ENCODE data around the gene GCM1.

The GCM1 gene

DNA sequence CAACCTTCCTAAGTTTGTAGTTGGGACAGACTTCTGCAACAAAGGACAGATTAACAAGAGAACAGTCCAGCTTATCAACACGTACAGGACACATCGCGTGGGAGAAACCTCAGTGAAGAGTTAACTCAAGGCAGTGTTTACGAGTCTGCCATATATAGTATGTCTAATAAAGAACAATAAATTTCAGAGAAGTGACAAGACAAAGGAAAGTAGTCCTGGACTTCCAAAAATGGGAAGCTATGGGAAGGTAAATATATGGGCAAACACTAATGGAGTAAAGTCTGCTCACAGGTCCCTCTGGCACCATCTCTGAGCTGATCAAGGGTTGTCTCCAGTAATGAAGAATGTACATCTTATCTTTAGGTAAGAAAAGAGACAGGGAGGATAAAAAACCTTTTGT, 34.9 kb downstream of the GCM1 start:
- TF ChIP-seq, protein P1, sequence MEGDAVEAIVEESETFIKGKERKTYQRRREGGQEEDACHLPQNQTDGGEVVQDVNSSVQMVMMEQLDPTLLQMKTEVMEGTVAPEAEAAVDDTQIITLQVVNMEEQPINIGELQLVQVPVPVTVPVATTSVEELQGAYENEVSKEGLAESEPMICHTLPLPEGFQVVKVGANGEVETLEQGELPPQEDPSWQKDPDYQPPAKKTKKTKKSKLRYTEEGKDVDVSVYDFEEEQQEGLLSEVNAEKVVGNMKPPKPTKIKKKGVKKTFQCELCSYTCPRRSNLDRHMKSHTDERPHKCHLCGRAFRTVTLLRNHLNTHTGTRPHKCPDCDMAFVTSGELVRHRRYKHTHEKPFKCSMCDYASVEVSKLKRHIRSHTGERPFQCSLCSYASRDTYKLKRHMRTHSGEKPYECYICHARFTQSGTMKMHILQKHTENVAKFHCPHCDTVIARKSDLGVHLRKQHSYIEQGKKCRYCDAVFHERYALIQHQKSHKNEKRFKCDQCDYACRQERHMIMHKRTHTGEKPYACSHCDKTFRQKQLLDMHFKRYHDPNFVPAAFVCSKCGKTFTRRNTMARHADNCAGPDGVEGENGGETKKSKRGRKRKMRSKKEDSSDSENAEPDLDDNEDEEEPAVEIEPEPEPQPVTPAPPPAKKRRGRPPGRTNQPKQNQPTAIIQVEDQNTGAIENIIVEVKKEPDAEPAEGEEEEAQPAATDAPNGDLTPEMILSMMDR (IDR thresholded peaks at IDR 0.05), result no peak

DNA sequence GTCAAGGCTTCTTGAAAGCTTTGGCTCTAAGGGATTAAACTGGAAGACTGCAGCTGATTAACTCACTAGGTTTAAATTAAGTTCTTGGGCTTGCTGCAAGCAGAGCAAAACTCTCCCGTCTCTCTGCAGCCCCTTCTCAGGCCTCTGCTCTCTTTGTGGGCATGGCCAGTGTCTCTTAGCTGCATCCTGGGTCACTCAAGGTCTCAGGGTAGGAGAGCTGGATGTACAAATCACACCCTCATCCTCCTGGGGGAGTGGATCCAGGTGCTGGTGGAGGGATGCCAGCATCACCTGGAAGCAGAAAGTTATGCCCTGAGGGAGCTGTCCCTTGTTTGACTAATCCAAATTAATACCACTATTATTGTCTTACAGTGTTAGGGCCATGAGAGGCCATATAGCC, 35.8 kb downstream of the GCM1 start:
- TF ChIP-seq, protein P1 (IDR thresholded peaks at IDR 0.05), result no peak

DNA sequence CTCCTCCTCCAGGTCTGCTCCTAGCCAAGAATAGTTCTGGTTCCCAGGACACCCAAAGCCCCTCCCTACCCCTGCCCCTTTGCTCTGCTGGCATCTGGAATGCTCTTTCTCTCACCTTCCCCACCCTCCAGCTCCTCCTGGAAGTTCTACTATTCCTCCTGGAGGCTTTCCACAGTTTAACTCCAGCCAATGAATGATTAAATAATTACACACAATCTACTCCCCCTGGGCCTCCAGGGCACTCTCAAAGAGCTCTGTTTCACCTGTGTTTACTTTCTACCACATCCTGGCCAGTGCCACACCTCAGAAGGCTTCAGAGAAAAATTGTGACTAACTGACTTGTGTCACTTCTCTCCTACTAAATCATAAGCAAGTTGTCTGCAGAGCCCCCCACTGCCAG, 36.2 kb downstream of the GCM1 start:
- TF ChIP-seq, protein P1 (IDR thresholded peaks at IDR 0.05), result no peak

DNA sequence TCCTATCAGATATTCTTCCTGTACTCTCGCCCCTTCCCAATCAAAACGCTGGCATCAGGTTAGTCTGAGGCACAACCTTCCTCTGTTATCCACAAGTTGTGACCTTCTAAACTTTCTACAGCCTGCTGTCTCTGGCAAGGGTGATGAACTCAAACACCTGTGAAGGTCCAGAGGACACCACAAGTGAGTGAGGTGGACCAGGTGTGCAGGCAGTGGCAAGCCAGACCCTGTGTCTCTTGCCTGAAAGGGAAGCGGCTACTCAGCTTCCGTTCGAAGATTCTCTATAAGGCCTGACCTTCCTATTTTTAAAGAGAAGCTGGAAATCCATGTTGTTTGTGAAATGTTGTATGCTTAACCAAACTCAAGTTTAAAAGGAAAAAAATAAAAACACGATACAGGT, 36.8 kb downstream of the GCM1 start:
- TF ChIP-seq, protein P1 (IDR thresholded peaks at IDR 0.05), result no peak

DNA sequence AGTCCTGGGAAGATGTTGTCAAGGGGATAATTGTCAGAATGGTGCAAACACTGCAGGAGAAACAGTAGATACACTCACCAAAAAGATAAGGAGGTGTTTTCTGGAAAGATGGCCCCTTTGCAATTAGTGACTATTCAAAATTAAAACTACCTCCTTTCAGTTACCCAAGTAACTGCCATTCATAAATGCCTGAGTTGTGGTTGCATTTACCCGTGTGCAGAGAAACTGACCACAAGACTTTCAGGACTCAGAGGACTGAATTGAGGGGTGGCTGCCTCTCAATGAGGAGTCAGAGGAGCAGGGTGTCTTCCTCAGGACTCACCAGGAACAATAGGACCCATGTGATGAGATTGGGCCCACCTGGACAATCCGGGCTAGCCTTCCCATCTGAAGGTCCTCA, 39.0 kb downstream of the GCM1 start:
- TF ChIP-seq, protein P1 (IDR thresholded peaks at IDR 0.05), result no peak

DNA sequence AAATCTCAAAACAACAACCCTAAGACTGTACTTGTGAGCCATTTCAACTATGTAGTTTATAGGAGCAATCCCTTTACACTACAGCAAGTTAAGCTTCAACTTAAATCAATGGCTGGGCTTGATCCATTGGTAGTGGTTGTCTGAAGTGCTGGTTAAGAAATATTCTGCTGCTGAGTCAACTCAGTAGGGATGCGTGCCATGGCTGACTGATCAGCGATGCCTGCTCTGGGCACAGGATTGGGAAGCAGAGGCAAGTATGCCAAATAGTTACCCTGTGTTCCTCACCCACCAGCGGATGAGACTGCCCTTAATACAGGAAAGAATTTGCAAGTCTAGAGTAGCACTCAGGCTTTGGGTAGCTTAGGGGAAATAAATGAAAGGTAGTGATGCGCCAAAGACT, 41.5 kb downstream of the GCM1 start:
- TF ChIP-seq, protein P1 (IDR thresholded peaks at IDR 0.05), result no peak

DNA sequence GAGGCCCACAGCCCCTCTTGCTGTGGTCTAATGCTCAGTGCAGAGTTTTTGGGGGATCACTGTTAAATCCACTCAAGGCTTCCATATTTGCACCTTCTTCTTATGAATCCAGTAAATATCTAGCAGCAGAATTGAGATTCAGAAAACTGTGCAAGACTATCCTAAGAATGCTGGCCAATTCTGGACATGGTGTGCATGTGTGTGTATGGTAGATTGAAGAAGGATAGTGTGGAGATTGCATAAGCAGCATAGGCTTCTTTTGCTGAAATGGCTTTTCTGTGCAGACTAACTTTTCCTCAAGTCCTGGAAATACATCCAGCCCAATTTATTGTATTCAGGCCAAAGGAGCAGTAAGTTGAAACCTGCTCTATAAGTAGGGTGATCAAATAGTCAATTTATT, 43.7 kb downstream of the GCM1 start:
- TF ChIP-seq, protein P1 (IDR thresholded peaks at IDR 0.05), result no peak

DNA sequence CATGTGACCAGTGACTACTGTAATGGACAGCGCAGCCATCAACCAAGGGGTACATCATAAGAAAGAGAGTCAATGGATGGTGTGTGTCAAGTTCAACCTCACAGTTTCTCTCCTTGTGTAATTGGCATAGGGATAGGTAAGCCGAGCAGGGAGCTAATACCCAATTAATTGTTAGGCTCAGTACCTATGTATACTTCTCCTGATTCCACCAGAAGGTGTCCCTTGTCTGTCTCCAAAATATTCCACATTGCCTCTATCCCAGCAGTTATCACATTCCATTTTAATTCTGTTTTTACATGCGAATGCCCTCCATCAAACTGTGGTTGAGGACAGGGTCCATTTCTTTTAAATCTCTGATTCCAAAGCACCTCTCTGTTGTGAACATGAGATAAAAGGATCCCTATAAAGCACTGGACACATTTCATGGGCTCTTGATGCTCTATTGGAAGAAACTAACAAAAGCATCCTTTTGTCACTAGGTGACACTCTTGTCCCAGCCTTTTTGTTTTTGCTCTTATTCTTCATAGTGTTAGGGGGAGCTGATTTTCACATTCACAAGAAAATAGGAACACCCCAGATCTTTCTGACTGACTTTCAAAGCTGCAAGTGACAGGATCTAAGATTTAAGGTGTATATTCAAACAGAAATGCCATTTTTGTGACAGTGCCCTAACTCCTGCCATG, 44.5 kb downstream of the GCM1 start:
- TF ChIP-seq, protein P1 (IDR thresholded peaks at IDR 0.05), result peak; percentile 38
